ENCODE data around the gene EIF1AX. TPM values are rescaled to one million over a fixed set of nuclear protein-coding genes. Genes with fewer than 3 reads are reported as not detected.

EIF1AX gene
- total RNA-seq, 1 donor from 2014 or later = 123 TPM

- H3K9ac ChIP-seq = no peak overlapping the region
- no peaks in the 10 kb centered on the region for H3F3A ChIP-seq (ENCODE audit: low read depth)
- no peaks in the 10 kb centered on the region for H4K20me1 ChIP-seq (ENCODE audit: low read depth)
- no peak overlapping the region for H3K27ac Mint-ChIP-seq
- TF ChIP-seq EZH2phosphoT487 (IDR thresholded peaks at IDR 0.05) (no peak), CTCF (IDR thresholded peaks at IDR 0.05) (no peak), EZH2 (IDR thresholded peaks at IDR 0.05) (no peak)
- H3K4me3 Mint-ChIP-seq = no peak overlapping the region
- H2AFZ ChIP-seq (replicated peaks) = no peak overlapping the region
- peaks cover 2% of the 10 kb centered on the region for H3K36me3 Mint-ChIP-seq
- DNase-seq (ENCODE audit: low spot score) = no peak
- no peaks in the 10 kb centered on the region for H3K4me1 Mint-ChIP-seq
- H3K9me3 ChIP-seq (ENCODE audit: low read depth) = peaks cover 10% of the 10 kb centered on the region
- H3K27me3 ChIP-seq = no peaks in the 10 kb centered on the region
- H3K27me3 Mint-ChIP-seq (ENCODE audit: insufficient read depth, low read depth) = no peaks in the 10 kb centered on the region
- no peaks in the 10 kb centered on the region for H3K4me1 ChIP-seq
- H3K4me3 ChIP-seq = no peak overlapping the region
- H3K4me2 ChIP-seq = no peak overlapping the region
- H3K27ac ChIP-seq = no peak overlapping the region
- no peaks in the 10 kb centered on the region for H3K79me2 ChIP-seq (ENCODE audit: low read depth)
- H3K9me3 Mint-ChIP-seq = no peaks in the 10 kb centered on the region
- H3K36me3 ChIP-seq = peaks cover 8% of the 10 kb centered on the region
Observed at GRCh38 chrX:20177093-20177492, 35.5 kb upstream of the EIF1AX start.

GRCh38 chrX:20173856-20174255 lies 32.2 kb upstream of the EIF1AX start:
- H3F3A ChIP-seq (ENCODE audit: low read depth) = no peaks in the 10 kb centered on the region
- no peaks in the 10 kb centered on the region for H3K27me3 ChIP-seq
- Mint-ChIP-seq H3K4me1 (no peaks in the 10 kb centered on the region), H3K9me3 (no peaks in the 10 kb centered on the region), H3K36me3 (peaks cover 2% of the 10 kb centered on the region), H3K27me3 (ENCODE audit: insufficient read depth, low read depth) (no peaks in the 10 kb centered on the region), H3K27ac (no peak overlapping the region), H3K4me3 (no peak overlapping the region)
- H3K79me2 ChIP-seq (ENCODE audit: low read depth) = no peaks in the 10 kb centered on the region
- no peak overlapping the region for H3K4me2 ChIP-seq
- H3K9me3 ChIP-seq (ENCODE audit: low read depth) = peaks cover 8% of the 10 kb centered on the region
- H3K27ac ChIP-seq = no peak overlapping the region
- H4K20me1 ChIP-seq (ENCODE audit: low read depth) = no peaks in the 10 kb centered on the region
- H3K9ac ChIP-seq = no peak overlapping the region
- no peak for DNase-seq (ENCODE audit: low spot score)
- no peak overlapping the region for H3K4me3 ChIP-seq
- no peak overlapping the region for H2AFZ ChIP-seq (replicated peaks)
- TF ChIP-seq CTCF (IDR thresholded peaks at IDR 0.05) (no peak), EZH2phosphoT487 (IDR thresholded peaks at IDR 0.05) (no peak), EZH2 (IDR thresholded peaks at IDR 0.05) (no peak)
- H3K36me3 ChIP-seq = peaks cover 8% of the 10 kb centered on the region
- no peaks in the 10 kb centered on the region for H3K4me1 ChIP-seq

GRCh38 chrX:20173313-20173712 lies 31.7 kb upstream of the EIF1AX start:
- Mint-ChIP-seq H3K27ac (no peak overlapping the region), H3K36me3 (peaks cover 2% of the 10 kb centered on the region), H3K27me3 (ENCODE audit: insufficient read depth, low read depth) (no peaks in the 10 kb centered on the region), H3K9me3 (no peaks in the 10 kb centered on the region), H3K4me3 (no peak overlapping the region), H3K4me1 (no peaks in the 10 kb centered on the region)
- no peak overlapping the region for H2AFZ ChIP-seq (replicated peaks)
- DNase-seq (ENCODE audit: low spot score) = no peak
- peaks cover 6% of the 10 kb centered on the region for H3K9me3 ChIP-seq (ENCODE audit: low read depth)
- H3K79me2 ChIP-seq (ENCODE audit: low read depth) = no peaks in the 10 kb centered on the region
- no peak overlapping the region for H3K4me2 ChIP-seq
- H3K4me1 ChIP-seq = no peaks in the 10 kb centered on the region
- no peaks in the 10 kb centered on the region for H4K20me1 ChIP-seq (ENCODE audit: low read depth)
- H3K27me3 ChIP-seq = no peaks in the 10 kb centered on the region
- H3K9ac ChIP-seq = no peak overlapping the region
- peaks cover 8% of the 10 kb centered on the region for H3K36me3 ChIP-seq
- H3K27ac ChIP-seq = no peak overlapping the region
- no peak overlapping the region for H3K4me3 ChIP-seq
- TF ChIP-seq CTCF (IDR thresholded peaks at IDR 0.05) = no peak
- TF ChIP-seq EZH2 (IDR thresholded peaks at IDR 0.05) = no peak
- no peak for TF ChIP-seq EZH2phosphoT487 (IDR thresholded peaks at IDR 0.05)
- no peaks in the 10 kb centered on the region for H3F3A ChIP-seq (ENCODE audit: low read depth)

Measured in neural progenitor cell (in vitro differentiated cells).